ENCODE measurements around the gene FA2H.
A peak's percentile ranks its signal among the peaks of the same experiment; 100 is the strongest.

The FA2H gene

GRCh38 chr16:74743668-74744299 lies 30.8 kb downstream of the FA2H start:
- peak; percentile 99 for DNase-seq (ENCODE audit: low spot score)

GRCh38 chr16:74743045-74743667 lies 31.5 kb downstream of the FA2H start:
- DNase-seq (ENCODE audit: low spot score) = no peak

GRCh38 chr16:74742051-74742481 lies 32.6 kb downstream of the FA2H start:
- DNase-seq (ENCODE audit: low spot score) = no peak

DNA sequence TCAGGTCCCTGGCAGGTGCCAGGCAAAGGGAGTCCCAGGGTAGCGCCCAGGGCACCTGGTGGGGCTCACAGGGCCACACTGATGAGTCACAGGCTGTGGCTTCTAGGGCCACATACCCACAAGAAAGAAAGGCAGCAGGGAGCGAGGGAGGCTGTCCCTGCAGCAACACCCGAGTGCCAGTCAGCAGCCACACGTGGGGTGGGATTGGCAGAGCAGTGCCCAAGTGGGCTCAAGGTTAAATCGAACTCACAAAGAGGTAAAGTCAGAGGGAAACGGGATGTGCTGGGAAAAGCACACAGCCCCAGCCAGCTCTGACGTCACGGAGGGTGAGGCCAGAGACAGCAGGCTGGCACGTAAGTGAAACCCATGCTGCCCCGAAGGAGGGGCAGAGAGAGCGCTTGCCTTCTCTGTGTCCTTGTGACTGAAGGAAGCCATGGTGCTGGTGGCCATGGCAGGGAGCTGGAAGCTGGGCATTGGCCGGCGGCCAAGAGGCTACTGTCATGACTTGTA lies 33.8 kb downstream of the FA2H start:
- peak; percentile 79 for DNase-seq (ENCODE audit: low spot score)

DNA sequence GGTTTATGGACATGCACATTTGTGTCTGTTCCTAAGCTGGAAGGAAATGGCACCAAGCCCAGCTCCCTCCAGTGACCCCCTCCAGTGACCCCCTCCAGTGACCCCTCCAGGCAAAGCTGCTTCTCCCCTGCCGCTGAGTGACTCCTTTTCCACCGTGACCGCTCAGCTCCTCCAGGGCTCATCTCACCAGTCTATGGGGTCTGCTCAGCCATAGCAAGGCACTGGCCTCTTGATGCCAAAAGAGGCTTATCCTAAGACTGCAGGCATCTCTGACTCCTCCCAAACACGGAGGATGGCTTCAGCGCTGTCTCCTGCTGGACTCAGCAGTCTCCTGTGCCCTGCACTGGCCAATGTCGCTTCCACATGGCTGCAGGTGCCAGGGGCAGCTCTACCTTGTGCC lies 35.3 kb downstream of the FA2H start:
- no peak for DNase-seq (ENCODE audit: low spot score)

GRCh38 chr16:74738816-74739215 lies 35.8 kb downstream of the FA2H start:
- DNase-seq (ENCODE audit: low spot score) = no peak

- peak; percentile 91 for DNase-seq (ENCODE audit: low spot score)
These were observed 36.5 kb downstream of the FA2H start for GRCh38 chr16:74738113-74738541.

DNA sequence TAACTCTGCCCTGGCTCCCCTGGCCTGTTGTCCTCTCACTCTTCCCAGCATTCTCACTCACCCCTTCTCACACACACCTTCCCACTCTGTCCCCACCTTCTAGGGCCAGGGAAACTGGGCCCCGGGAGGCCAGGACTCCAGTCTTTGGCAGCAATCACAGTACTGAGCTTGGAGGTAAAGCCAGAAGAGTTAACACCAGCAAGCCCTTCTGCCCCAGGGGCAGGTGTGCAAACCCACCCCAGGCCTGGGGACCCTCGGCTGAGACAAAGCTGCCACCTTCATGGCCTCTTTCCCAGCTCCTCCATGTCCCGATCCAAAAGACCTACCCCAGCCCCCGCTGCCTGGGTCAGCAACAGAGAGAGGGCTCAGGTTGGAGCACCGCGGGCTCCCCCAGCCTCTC lies 37.1 kb downstream of the FA2H start:
- DNase-seq (ENCODE audit: low spot score) = no peak

GRCh38 chr16:74736531-74737157 lies 38.0 kb downstream of the FA2H start:
- DNase-seq (ENCODE audit: low spot score) = no peak

GRCh38 chr16:74735554-74735953 lies 39.1 kb downstream of the FA2H start:
- DNase-seq (ENCODE audit: low spot score) = no peak

GRCh38 chr16:74735162-74735452 lies 39.5 kb downstream of the FA2H start:
- no peak for DNase-seq (ENCODE audit: low spot score)

DNA sequence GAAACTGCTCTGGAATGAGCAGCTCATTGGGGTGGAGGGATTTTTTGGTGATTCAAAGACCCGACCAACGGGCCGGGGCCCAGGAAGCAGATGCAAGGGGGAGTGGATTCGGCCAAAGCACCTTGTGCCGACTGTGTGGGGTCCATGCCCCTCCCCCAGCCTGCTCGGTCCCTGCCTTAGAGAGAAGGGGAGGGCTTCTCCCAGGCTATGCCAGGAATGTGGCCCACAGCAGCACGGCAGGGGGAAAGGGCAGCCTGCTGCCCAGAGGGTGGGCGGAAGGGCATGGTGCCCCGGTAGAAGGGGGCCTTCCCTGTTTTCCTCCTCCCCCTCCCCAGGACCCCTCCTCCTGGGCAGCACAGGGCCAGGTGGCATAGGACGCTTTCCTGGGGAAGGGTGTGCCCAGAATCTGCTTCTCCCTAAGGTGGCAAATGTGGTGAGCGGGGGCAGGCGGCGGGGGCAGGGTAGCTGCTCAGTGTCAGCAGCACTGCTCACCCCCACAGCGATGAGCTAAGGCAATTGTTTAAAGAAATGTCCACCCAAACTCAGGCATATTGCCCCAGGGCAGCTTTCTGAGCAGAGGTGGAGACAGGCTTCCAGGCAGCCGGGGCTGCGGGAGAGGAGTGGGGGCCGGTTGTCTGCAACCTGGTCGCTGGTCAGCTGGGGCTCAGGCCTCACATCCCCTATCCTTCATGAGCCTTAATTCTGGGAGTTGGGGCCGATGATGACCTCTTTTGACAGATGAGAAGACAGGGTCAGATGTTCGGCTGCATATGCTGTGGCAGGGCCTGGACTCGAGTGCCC lies 40.1 kb downstream of the FA2H start:
- no peak for DNase-seq (ENCODE audit: low spot score)

GRCh38 chr16:74732707-74733350 lies 41.8 kb downstream of the FA2H start:
- DNase-seq (ENCODE audit: low spot score) = no peak

GRCh38 chr16:74731853-74732477 lies 42.7 kb downstream of the FA2H start:
- no peak for DNase-seq (ENCODE audit: low spot score)

DNA sequence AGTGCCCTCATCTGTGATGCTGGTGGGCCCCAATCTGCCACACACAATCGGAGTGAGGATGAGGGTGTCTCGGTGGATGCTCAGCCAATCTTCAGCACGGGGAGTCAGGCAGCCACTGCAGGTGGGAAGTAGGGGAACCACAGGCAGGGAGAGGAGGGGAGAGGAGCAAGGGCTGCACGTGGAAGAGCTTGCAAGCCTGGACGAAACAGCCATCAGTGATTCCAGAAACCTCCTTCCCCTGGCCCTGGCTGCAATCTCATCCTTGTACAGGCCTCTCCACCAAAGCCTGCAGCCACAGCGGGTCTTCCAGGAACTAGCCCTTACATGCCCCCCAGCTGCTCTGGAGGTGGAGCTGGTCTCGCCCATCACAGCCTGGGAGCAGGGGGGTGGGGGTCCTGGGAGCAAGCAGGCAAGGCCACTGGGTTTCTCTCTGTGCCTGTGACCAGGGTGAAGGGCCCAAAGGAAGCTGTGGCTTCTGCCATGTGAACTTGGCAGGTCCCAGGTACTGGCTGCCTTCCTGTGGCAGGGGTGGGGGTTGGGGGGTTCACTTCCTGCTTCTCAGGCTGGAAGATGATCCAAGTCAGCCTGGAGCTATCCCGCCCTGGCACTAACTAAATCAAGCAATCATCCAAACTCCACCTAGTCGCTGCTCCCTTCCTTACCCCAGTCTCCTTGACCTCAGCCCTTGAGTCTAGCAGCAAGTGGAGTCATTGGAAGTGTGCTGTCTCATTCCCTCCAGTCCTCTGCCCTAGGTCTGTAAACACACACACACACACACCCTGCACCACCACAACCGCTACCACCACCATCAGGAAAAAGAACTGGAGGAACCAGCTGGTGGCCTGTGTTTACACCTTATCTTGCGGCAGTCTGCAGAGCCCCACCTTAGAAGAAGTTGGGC lies 44.6 kb downstream of the FA2H start:
- DNase-seq (ENCODE audit: low spot score) = no peak

DNA sequence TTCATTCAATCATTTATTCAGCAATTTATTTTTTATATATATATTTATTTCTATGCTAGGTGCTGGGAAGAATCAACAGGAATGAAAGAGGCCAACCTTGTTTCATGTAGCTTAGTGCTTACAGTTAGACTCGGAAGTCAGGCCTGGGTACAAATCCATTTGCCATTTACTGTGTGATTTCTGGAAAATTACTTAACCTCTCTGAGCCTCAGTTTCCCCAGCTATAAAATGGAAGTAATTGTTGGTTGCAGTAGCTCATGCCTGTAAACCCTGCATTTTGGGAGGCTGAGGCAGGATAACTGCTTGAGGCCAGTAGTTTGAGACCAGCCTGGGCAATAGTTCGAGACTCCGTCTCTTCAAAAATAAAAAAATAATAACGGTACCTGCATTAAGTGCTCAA lies 46.7 kb downstream of the FA2H start:
- no peak for DNase-seq (ENCODE audit: low spot score)

DNA sequence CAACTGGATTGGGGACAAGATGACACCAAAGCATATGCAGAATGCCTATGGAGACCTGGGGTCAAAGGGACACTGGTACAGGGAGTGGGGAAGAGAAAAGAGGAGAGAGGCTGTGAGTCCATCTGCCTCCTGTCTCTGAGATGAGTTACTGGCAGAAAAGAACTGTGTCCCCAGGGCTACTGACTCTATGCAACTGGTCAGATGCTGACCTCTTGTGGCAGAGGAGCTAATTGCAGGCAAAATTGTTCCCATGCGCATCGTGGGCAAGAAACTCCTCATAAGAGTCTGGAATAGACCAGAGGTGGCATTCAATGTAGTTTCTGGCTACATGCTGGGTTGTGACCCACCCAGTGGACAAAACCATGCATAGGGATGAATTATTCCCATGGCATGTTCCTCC lies 47.9 kb downstream of the FA2H start:
- no peak for DNase-seq (ENCODE audit: low spot score)

- no peak for DNase-seq (ENCODE audit: low spot score)
These were observed 48.8 kb downstream of the FA2H start for GRCh38 chr16:74725651-74726455.

- no peak for DNase-seq (ENCODE audit: low spot score)
These were observed 49.6 kb downstream of the FA2H start for GRCh38 chr16:74724820-74725549.

Data from LoVo (cell line).